ENCODE measurements around the gene KIFC1.
A peak's percentile ranks its signal among the peaks of the same experiment; 100 is the strongest.

The KIFC1 gene

DNA sequence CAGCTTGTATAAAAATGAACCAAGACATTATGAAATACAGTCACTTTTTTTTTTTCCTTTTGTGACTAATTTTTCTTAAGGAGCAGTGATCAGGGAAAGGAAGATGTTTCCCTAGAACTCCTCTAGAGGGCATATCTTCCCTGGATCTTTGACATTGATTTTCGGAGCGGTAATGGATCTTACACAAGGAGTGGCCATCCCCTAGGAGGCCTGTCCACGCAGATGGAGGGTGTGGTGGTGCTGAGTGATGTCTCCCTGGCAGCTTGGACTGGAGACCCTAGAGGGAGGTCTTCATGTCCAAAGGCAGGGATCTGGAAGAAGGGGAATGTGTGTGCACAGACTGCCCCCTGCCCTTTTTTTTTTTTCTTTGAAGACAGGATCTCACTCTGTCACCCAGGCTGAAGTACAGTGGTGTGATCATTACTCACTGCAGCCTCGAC is 7.0 kb upstream of the KIFC1 start:
- Histone ChIP-seq H4K8ac (ENCODE audit: low read depth, low read length) (no peak overlapping the region), H3K79me1 (ENCODE audit: low read length) (no peaks in the 10 kb centered on the region), H3K23ac (ENCODE audit: low read length) (no peak overlapping the region), H3K79me2 (ENCODE audit: control insufficient read depth, insufficient read depth, low read length, poor library complexity) (no peaks in the 10 kb centered on the region), H4K12ac (ENCODE audit: low read depth, low read length) (no peak overlapping the region), H3K36me3 (ENCODE audit: control insufficient read depth in 1 of 2, insufficient read depth in 2 of 2, low read length in 2 of 2) (no peaks in the 10 kb centered on the region), H3K4ac (ENCODE audit: low read depth, low read length) (no peak overlapping the region), H4K91ac (ENCODE audit: low read depth, low read length) (no peak overlapping the region), H2AK5ac (ENCODE audit: low read length) (no peak overlapping the region), H2BK12ac (ENCODE audit: low read length) (no peak overlapping the region), H3K9me3 (ENCODE audit: insufficient read depth, low read depth, low read length) (no peaks in the 10 kb centered on the region), H3K27me3 (ENCODE audit: insufficient read depth, low read length) (no peaks in the 10 kb centered on the region), H3K27ac (ENCODE audit: low read depth, low read length) (no peak overlapping the region), H3K9ac (ENCODE audit: low read length) (no peak overlapping the region), H3K4me3 (ENCODE audit: low read depth, low read length) (no peak overlapping the region), H3K18ac (ENCODE audit: low read length) (no peak overlapping the region), H2AFZ (ENCODE audit: insufficient read depth, low read length, poor library complexity) (no peak overlapping the region), H2BK5ac (ENCODE audit: low read depth, low read length, poor library complexity) (no peak overlapping the region), H3K4me1 (ENCODE audit: control insufficient read depth in 1 of 2, insufficient read depth in 2 of 2, low read length in 2 of 2) (no peaks in the 10 kb centered on the region), H3K14ac (ENCODE audit: low read length) (no peak overlapping the region), H3K4me2 (ENCODE audit: low read length) (no peak overlapping the region), H2BK120ac (ENCODE audit: insufficient read depth, low read length, poor library complexity) (no peak overlapping the region)
- DNase-seq: peak; percentile 29 to 69
- WGBS (ENCODE audit: extremely low coverage, insufficient coverage, insufficient read length): no CpG with 5 or more reads among the region's 4 CpGs

DNA sequence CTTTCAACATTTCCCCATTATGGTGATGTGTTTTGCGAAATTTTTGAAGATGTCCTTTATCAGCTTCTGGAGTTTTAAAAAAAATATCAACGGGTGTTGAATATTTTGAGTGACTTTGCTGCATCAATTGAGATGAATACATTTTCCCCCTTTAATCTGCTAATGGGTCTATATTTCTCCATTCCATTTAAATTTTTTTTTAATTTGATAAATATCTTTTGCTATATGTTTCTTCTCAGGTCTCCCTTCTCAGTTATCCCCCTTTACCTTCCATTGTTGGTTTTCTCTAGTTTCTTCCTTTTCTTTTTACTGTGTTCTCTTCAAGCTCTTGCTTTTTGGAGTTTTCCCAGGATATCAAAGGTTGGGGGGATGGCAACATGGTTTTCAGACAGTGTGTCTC is 1.4 kb upstream of the KIFC1 start:
- H3K4ac ChIP-seq (ENCODE audit: low read depth, low read length): no peak overlapping the region
- no peak overlapping the region for H2BK5ac ChIP-seq (ENCODE audit: low read depth, low read length, poor library complexity)

DNA sequence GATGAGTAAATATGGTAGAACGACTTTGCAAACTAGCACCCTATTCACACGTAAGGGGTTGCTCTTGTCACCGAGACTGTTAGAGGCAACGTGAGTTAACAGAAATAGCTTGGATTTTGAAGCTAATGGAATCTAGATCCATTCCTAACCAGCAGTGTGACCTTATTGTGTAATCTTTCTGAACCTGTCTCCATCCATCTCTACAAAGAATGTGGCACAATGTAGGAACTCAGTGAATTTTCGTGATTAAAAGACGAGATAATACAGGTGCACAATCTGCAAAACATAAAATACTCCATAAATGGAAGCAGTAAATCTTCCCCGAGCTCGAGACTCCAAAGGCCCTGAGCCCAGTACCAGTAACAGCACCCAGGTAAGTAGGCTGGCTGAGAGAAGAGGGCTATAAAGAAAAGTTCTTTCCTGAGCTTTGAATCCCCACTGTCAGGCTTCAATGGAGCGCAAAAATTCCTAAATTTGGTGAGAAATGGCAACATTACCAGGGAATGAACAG is 801 bp upstream of the KIFC1 start:
- H2AK5ac ChIP-seq (ENCODE audit: low read length): no peak overlapping the region
- H4K12ac ChIP-seq (ENCODE audit: low read depth, low read length): peak overlapping the region; percentile 30
- WGBS (ENCODE audit: extremely low coverage, insufficient coverage, insufficient read length): no CpG with 5 or more reads among the region's 9 CpGs
- no peak overlapping the region for H2BK120ac ChIP-seq (ENCODE audit: insufficient read depth, low read length, poor library complexity)
- H3K14ac ChIP-seq (ENCODE audit: low read length): no peak overlapping the region
- peaks cover 6% of the 10 kb centered on the region for H3K79me1 ChIP-seq (ENCODE audit: low read length)
- peak overlapping the region; percentile 77 for H3K27ac ChIP-seq (ENCODE audit: low read depth, low read length)
- H3K27me3 ChIP-seq (ENCODE audit: insufficient read depth, low read length): no peaks in the 10 kb centered on the region
- peak overlapping the region; percentile 79 for H4K8ac ChIP-seq (ENCODE audit: low read depth, low read length)
- peaks cover 20% of the 10 kb centered on the region for H3K79me2 ChIP-seq (ENCODE audit: control insufficient read depth, insufficient read depth, low read length, poor library complexity)
- no peak overlapping the region for H2BK12ac ChIP-seq (ENCODE audit: low read length)
- H2BK5ac ChIP-seq (ENCODE audit: low read depth, low read length, poor library complexity): no peak overlapping the region
- no peak overlapping the region for H3K4me3 ChIP-seq (ENCODE audit: low read depth, low read length)
- H3K36me3 ChIP-seq (ENCODE audit: control insufficient read depth in 1 of 2, insufficient read depth in 2 of 2, low read length in 2 of 2): no peaks in the 10 kb centered on the region
- DNase-seq: peak in 1 of 2 donors; percentile 49
- peak overlapping the region; percentile 26 for H4K91ac ChIP-seq (ENCODE audit: low read depth, low read length)
- H3K4me2 ChIP-seq (ENCODE audit: low read length): peak overlapping the region; percentile 14
- no peak overlapping the region for H3K23ac ChIP-seq (ENCODE audit: low read length)
- no peak overlapping the region for H3K9ac ChIP-seq (ENCODE audit: low read length)
- H3K9me3 ChIP-seq (ENCODE audit: insufficient read depth, low read depth, low read length): no peaks in the 10 kb centered on the region
- no peak overlapping the region for H3K4ac ChIP-seq (ENCODE audit: low read depth, low read length)
- H2AFZ ChIP-seq (ENCODE audit: insufficient read depth, low read length, poor library complexity): peak overlapping the region; percentile 28
- peaks cover 0 to 12% of the 10 kb centered on the region in 2 experiments for H3K4me1 ChIP-seq (ENCODE audit: control insufficient read depth in 1 of 2, insufficient read depth in 2 of 2, low read length in 2 of 2)
- no peak overlapping the region for H3K18ac ChIP-seq (ENCODE audit: low read length)

More for the DNA sequence above, 1.4 kb upstream of the KIFC1 start:
- H3K36me3 ChIP-seq (ENCODE audit: control insufficient read depth in 1 of 2, insufficient read depth in 2 of 2, low read length in 2 of 2): no peaks in the 10 kb centered on the region
- peaks cover 6% of the 10 kb centered on the region for H3K79me1 ChIP-seq (ENCODE audit: low read length)
- H3K79me2 ChIP-seq (ENCODE audit: control insufficient read depth, insufficient read depth, low read length, poor library complexity): peaks cover 18% of the 10 kb centered on the region
- peaks cover 0 to 12% of the 10 kb centered on the region in 2 experiments for H3K4me1 ChIP-seq (ENCODE audit: control insufficient read depth in 1 of 2, insufficient read depth in 2 of 2, low read length in 2 of 2)
- H3K4me3 ChIP-seq (ENCODE audit: low read depth, low read length): no peak overlapping the region
- H2BK12ac ChIP-seq (ENCODE audit: low read length): no peak overlapping the region
- H2BK120ac ChIP-seq (ENCODE audit: insufficient read depth, low read length, poor library complexity): no peak overlapping the region
- peak overlapping the region; percentile 26 for H4K91ac ChIP-seq (ENCODE audit: low read depth, low read length)
- H3K27me3 ChIP-seq (ENCODE audit: insufficient read depth, low read length): no peaks in the 10 kb centered on the region
- H2AFZ ChIP-seq (ENCODE audit: insufficient read depth, low read length, poor library complexity): no peak overlapping the region
- H4K8ac ChIP-seq (ENCODE audit: low read depth, low read length): peak overlapping the region; percentile 76
- no peak overlapping the region for H2AK5ac ChIP-seq (ENCODE audit: low read length)
- no peak overlapping the region for H3K23ac ChIP-seq (ENCODE audit: low read length)
- H3K18ac ChIP-seq (ENCODE audit: low read length): no peak overlapping the region
- H3K4me2 ChIP-seq (ENCODE audit: low read length): no peak overlapping the region
- H3K27ac ChIP-seq (ENCODE audit: low read depth, low read length): no peak overlapping the region
- H3K9ac ChIP-seq (ENCODE audit: low read length): no peak overlapping the region
- DNase-seq: no peak
- no CpG with 5 or more reads among the region's 2 CpGs for WGBS (ENCODE audit: extremely low coverage, insufficient coverage, insufficient read length)
- H3K9me3 ChIP-seq (ENCODE audit: insufficient read depth, low read depth, low read length): no peaks in the 10 kb centered on the region
- no peak overlapping the region for H3K14ac ChIP-seq (ENCODE audit: low read length)
- peak overlapping the region; percentile 23 for H4K12ac ChIP-seq (ENCODE audit: low read depth, low read length)

DNA sequence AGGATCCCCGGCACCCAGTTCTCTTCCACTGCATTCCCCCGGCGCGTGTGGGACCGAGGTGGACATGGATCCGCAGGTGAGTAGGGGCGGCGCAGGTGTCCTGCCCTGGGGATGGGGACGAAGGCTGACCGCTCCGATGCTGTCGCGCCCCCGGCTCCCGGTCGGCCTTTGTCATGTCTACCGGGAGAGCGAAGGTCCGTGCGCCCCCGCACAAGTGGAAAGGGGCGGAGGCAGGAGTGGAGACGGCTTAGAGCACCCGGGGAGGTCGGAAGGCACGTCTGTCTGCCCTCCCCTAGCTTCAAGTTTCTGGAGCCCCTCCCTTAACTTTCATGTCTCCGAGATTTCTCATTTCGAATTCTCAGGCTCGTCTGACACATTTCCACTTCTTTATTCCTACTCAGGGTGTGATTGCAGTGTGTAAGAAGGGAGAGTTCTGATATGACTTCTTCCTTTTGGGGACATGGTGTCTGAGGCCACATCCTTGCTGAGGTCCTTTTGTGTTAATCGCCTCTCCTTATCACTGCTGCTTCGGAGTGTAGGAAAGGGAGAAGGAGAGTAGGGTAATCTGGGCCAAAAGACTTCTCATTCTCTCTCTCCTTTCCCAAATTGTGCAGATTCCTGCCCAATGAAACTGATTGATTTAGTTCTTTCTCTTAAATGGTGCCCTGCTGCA is 435 bp downstream of the KIFC1 start:
- Histone ChIP-seq H3K4ac (ENCODE audit: low read depth, low read length) (peak overlapping the region; percentile 89), H2AK5ac (ENCODE audit: low read length) (peak overlapping the region; percentile 5), H3K9me3 (ENCODE audit: insufficient read depth, low read depth, low read length) (no peaks in the 10 kb centered on the region), H3K4me1 (ENCODE audit: control insufficient read depth in 1 of 2, insufficient read depth in 2 of 2, low read length in 2 of 2) (peaks cover 0 to 12% of the 10 kb centered on the region in 2 experiments), H3K79me2 (ENCODE audit: control insufficient read depth, insufficient read depth, low read length, poor library complexity) (peaks cover 22% of the 10 kb centered on the region), H3K9ac (ENCODE audit: low read length) (peak overlapping the region; percentile 83), H2BK120ac (ENCODE audit: insufficient read depth, low read length, poor library complexity) (peak overlapping the region; percentile 77), H4K91ac (ENCODE audit: low read depth, low read length) (peak overlapping the region; percentile 95), H3K36me3 (ENCODE audit: control insufficient read depth in 1 of 2, insufficient read depth in 2 of 2, low read length in 2 of 2) (peaks cover 0 to 2% of the 10 kb centered on the region in 2 experiments), H2AFZ (ENCODE audit: insufficient read depth, low read length, poor library complexity) (peak overlapping the region; percentile 89), H3K27ac (ENCODE audit: low read depth, low read length) (peak overlapping the region; percentile 76), H4K8ac (ENCODE audit: low read depth, low read length) (peak overlapping the region; percentile 72), H3K14ac (ENCODE audit: low read length) (peak overlapping the region; percentile 88), H3K4me3 (ENCODE audit: low read depth, low read length) (peak overlapping the region; percentile 96), H2BK5ac (ENCODE audit: low read depth, low read length, poor library complexity) (peak overlapping the region; percentile 34), H2BK12ac (ENCODE audit: low read length) (no peak overlapping the region), H3K4me2 (ENCODE audit: low read length) (peak overlapping the region; percentile 85), H4K12ac (ENCODE audit: low read depth, low read length) (no peak overlapping the region), H3K23ac (ENCODE audit: low read length) (no peak overlapping the region), H3K27me3 (ENCODE audit: insufficient read depth, low read length) (no peaks in the 10 kb centered on the region), H3K79me1 (ENCODE audit: low read length) (peaks cover 6% of the 10 kb centered on the region), H3K18ac (ENCODE audit: low read length) (peak overlapping the region; percentile 88)
- peak in 1 of 2 donors; percentile 13 for DNase-seq
- no CpG with 5 or more reads among the region's 31 CpGs for WGBS (ENCODE audit: extremely low coverage, insufficient coverage, insufficient read length)

Measured in trophoblast cell (in vitro differentiated cells and primary cell).